ENCODE results near the gene DDA1.
A peak's percentile ranks its signal among the peaks of the same experiment; 100 is the strongest.
"Not testable (repeated sequence)": the region's sequence is repeated elsewhere in the genome, so short reads cannot be mapped to it uniquely, and the experiment has no call there.

Gene DDA1

GRCh38 chr19:17309198-17309964 lies at the start of gene DDA1:
DDA1 (plus strand) TSS chr19:17309563; CDS start chr19:17309655, 92 bp downstream.
- peak; percentile 95 for DNase-seq

DNA sequence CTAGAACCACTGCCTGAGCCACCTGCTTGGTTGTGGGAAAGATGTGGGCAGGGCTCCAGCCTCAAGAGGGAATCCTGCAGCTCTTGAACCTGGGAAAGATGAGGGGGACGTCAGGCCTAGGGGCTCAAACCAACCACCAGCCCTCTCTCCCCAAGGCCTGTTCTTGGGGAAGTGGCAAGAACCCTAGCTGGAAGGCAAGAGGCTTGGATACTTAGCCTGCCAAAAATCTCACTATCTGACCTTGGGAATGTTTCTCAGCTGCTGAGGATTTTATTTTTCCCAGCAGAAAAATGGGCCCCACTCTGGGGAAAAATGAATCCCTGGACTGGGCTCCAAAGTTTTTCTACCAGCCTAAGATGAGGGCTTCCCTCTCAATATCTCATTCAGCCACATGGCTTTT lies 49.4 kb upstream of the DDA1 start:
- no peak for DNase-seq

DNA sequence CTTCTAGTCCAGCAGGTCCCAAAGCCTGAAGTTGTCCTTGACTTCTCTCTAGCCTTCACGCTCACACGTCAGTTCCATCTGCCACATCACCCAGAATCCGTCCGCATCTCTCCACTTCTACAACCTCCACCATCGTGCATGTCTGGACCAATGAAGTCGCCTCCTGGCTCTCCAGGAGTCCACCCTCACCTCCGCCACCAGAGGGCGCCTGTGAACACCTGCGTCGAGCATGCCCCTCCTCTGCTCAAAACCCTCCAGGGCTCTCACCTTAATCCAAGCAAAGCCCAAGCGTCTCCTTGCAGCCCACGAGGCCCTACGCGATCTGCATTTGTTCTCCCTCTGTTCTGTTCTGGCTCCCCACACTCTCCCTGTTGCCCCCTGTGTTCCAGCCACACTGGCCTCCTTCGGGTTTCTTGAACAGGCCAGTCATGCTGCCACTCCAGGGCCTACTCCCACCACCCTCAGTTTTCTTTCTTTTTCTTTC lies 48.5 kb upstream of the DDA1 start:
- peak; percentile 23 for DNase-seq

DNA sequence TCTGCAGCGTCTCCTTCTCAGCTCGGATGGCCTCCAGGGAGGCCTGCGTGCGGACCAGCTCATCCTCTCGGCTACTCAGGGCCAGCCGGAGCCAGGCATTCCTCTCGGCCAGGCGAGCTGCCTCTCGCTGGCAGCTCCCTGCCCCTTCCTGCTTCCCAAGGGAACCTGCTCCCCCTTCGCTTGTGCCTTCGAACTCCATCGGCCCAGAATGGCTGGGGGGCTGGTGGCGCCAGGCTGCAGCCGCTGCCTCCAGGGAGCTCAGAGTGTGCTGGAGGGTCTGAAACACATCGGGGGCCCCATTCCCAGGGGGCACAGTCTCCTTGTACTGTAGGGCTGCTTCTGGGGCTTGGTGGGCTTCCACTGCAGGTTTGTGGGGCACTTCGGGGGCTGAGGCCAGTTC lies 46.8 kb upstream of the DDA1 start:
- no peak for DNase-seq

DNA sequence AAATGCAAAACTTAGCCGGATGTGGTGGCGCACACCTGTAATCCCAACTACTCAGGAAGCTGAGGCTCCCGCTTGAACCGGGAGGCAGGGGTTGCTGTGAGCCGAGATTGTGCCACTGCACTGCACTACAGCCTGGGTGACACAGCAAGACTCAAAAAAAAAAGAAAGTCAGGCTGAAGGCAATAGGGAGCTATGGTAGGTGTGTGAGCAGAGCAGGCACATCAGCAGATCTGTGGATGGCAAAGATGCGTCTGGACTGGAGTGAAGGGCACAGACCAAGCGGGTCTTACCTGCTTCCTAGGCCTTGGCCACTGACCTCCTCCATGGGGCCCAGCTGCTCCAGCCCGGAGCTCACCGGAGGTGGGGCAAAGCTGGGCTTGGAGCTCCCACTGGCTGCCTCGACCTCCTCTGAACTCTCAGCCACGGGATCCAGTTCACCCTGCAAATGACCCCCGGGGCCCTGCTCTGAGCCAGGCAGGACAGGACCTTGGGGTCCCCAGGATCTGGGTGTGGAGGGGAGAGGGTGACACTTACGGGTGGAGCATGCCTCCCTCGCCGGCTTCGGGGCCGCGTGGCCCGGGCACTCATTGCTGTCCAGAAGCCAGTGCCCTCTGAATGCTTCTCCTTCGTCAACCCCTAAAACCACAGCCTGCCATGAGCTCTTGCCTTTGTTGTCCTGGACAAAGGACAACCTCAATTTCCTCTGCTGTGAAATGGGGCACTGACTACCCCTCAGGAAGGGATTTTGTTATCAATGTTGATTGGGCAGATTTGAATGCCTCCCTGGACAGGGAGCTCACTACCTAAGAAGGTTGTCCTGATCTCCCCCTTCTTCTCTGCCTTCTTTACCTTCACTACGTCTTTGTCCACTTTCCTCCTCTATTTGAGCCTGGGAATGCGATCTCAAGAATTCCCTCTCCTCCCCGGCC lies 45.4 kb upstream of the DDA1 start:
- no peak for DNase-seq

DNA sequence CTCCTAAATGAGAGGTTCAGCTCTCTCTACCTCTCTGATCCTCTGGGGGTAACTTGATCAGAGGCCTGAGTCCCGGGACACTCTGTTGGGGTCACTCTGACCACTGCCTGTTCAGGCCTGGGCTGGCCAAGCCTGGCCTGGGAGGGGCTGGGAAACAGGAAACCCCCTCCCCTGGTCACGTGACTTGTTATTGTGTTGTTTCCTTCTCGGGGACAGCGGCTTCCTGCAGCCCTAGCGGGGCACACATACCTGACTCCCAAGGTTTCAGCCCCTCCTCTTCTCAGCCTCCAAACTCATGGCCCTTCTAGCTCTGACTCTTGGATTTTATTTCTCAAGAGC lies 44.8 kb upstream of the DDA1 start, which contains the start of gene USHBP1:
Gene USHBP1 (minus strand): TSS at position 105 of the 339 bp plus-strand sequence. CDS start 446 bp downstream, outside the sequence.
- DNase-seq = no peak

GRCh38 chr19:17266026-17266425 lies 43.3 kb upstream of the DDA1 start:
- DNase-seq = no peak

DNA sequence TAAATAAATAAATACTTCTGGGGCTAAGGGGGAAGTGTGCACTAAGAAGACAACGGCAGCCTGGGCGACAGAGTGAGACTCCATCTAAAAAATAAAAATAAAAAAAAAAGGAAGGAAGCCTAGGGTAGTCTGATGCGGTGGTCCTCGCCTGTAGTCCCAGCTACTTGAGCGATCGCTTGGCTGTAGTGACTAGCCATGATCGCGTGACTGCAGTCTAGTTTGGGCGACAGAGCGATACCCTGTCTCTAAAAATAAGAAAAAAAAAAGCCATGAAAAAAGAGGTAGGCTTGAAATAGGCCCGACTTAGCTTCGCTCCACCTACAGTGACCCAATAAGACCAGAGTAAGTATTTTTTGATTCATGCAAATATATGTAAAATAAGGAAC lies 42.8 kb upstream of the DDA1 start:
- DNase-seq = no peak

GRCh38 chr19:17266975-17267788 lies 42.2 kb upstream of the DDA1 start, which contains the start of gene BABAM1:
BABAM1 (plus strand) TSS chr19:17267443; CDS start chr19:17268807, 1,364 bp downstream.
- DNase-seq = peak; percentile 86

GRCh38 chr19:17268754-17269153 lies 40.6 kb upstream of the DDA1 start:
- DNase-seq = no peak

GRCh38 chr19:17274892-17275291 lies 34.5 kb upstream of the DDA1 start:
- not testable (repeated sequence) for DNase-seq

- DNase-seq = no peak
Measured at GRCh38 chr19:17275441-17276175, 33.8 kb upstream of the DDA1 start.

- DNase-seq = no peak
Measured at GRCh38 chr19:17279436-17279835, 29.9 kb upstream of the DDA1 start.

GRCh38 chr19:17281391-17282304 lies 27.7 kb upstream of the DDA1 start, which contains the start of gene ANKLE1:
ANKLE1 (plus strand) TSS chr19:17281901; CDS start chr19:17281921, 20 bp downstream.
- no peak for DNase-seq

DNA sequence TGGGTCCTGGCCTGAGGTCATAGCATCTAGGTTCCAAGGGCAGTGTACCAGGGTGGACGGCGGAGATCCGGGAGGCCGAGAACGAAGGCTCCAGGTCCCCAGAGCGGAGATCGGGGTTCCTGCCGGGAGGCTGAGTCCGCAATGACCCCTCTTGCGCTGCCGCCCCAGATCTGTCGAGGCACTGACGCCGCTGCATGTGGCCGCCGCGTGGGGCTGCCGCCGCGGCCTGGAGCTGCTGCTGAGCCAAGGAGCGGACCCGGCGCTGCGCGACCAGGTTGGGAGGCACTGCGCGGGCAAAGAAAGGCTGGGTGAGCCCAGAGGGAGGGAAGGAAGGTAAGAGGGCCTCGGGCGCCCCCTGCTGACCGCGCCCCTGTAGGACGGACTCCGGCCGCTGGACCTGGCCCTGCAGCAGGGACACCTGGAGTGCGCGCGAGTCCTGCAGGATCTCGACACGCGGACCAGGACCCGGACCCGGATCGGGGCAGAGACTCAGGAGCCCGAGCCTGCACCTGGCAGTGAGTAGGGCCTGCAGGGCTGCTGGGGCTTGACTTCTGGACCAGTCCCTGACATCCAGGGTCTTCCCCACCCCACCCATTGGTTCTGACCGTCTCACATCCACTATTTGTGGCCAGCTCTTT lies 26.8 kb upstream of the DDA1 start:
- DNase-seq = peak; percentile 51

- no peak for DNase-seq
Measured at GRCh38 chr19:17283504-17283996, 25.8 kb upstream of the DDA1 start.

GRCh38 chr19:17285415-17286135 lies 23.8 kb upstream of the DDA1 start:
- no peak for DNase-seq

GRCh38 chr19:17286263-17286662 lies 23.1 kb upstream of the DDA1 start:
- DNase-seq = no peak

GRCh38 chr19:17286752-17287151 lies 22.6 kb upstream of the DDA1 start:
- no peak for DNase-seq

Measured in GOT3 (cell line).